HG02610 (cell line): ENCODE data around the gene TRIM14.

Experiments used
- ATAC-seq: cut with Tn5 transposase; IDR thresholded peaks from one replicate; pipeline ENCODE4 v1.9.1; 2021; ENCODE audit warnings: mild to moderate bottlenecking, moderate library complexity; ENCODE audit not compliant: unreplicated experiment

The TRIM14 gene

GRCh38 chr9:98056269-98057137 lies 62.5 kb downstream of the TRIM14 start, which contains the start of gene NANS:
Gene NANS, plus strand, starts transcription at chr9:98056732. Its CDS starts 77 bp downstream, at chr9:98056809.
- peak; percentile 96 for ATAC-seq

DNA sequence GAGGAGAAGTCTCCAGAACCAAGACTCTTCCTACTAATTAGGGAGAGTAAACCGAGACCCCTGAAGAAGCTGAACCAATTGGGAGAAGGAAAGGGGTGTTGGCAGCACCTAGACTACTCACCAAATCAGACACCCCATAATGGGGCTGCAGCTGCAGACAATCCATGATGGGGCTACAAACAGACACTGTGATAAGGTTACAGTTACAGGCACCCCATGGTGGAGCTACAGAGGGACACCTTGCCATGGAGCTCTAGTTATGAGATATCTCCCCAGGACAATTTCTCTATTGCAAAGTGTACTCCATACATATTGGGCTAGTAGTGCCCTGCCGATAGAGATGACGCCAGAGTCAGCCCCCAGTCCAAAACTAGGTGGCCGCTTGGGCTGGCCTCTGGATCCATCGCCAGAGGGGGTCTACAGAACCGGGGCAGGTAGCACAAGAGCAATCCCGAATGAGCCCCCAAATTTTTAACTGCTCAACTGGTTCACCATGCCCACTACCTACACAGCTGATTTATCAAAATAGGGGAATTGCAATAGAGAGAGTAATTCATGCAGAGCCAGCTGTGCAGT lies 64.6 kb downstream of the TRIM14 start:
- ATAC-seq, result no peak

DNA sequence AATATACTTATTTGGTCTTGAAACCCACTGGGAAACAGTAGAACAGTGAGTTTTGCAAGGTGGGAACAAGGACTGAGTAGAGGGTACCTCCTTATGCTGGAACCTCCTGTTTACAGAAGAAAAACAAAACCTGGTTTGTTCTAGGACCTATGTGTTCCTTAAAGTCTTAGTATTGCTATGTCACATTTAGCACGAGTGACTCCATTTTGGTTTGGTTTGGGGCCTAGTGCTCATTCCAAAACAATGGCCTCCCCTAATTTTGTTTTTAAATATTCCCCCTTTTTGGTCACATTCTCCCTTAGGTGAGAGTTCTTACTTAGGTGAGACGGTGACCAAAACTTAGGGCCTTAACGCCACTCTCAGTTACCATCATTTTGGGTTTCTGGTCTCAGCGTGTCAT lies 68.7 kb downstream of the TRIM14 start:
- ATAC-seq, result no peak

DNA sequence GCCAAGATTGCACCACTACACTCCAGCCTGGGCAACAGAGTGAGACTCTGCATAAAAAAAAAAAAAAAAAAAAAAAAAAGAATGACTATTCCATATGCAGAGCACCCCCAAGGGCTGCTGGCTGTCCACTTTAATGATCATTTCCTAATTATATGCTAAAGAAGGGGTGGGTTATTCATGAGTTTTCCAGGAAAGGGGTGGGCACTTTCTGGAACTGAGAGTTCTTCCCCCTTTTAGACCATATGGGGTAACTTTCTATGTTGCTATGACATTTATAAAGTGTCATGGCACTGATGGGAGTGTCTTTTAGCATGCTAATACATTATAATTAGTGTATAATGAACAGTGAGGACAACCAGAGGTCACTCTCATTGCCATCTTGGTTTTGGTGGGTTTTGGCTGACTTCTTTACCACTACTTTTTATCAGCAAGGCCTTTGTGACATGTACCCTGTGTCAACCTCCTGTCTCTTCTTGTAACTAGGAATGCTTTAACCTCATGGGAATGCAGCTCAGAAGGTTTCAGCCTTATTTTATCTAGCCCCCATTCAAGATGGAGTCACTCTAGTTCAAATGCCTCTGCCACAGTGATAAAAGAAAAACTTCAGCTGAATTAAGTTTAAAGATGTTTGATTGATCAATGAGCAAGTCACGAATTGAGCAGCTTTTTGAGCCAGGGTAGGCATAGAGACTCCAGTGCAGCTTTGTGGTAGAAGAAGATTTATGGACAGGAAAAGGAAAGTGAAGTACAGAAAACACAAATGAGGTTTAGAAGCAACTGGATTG lies 69.5 kb downstream of the TRIM14 start:
- ATAC-seq, result no peak

GRCh38 chr9:98047002-98047401 lies 72.0 kb downstream of the TRIM14 start:
- no peak for ATAC-seq

DNA sequence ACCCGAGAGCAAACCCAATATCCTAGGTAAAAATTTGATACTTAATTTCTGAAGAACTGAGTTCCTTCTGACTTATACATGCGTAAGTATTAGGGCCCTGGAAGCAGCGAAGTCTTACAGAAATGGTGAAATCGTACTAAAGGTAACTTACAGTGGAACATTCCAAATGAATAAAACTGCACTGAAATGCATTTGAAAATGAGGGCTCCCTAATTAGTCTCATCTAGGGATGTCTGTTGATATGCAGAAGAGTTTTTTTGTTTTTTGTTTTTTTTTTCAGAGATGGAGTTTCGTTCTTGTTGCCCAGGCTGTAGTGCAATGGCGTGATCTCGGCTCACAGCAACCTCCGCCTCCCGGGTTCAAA lies 72.9 kb downstream of the TRIM14 start:
- no peak for ATAC-seq

DNA sequence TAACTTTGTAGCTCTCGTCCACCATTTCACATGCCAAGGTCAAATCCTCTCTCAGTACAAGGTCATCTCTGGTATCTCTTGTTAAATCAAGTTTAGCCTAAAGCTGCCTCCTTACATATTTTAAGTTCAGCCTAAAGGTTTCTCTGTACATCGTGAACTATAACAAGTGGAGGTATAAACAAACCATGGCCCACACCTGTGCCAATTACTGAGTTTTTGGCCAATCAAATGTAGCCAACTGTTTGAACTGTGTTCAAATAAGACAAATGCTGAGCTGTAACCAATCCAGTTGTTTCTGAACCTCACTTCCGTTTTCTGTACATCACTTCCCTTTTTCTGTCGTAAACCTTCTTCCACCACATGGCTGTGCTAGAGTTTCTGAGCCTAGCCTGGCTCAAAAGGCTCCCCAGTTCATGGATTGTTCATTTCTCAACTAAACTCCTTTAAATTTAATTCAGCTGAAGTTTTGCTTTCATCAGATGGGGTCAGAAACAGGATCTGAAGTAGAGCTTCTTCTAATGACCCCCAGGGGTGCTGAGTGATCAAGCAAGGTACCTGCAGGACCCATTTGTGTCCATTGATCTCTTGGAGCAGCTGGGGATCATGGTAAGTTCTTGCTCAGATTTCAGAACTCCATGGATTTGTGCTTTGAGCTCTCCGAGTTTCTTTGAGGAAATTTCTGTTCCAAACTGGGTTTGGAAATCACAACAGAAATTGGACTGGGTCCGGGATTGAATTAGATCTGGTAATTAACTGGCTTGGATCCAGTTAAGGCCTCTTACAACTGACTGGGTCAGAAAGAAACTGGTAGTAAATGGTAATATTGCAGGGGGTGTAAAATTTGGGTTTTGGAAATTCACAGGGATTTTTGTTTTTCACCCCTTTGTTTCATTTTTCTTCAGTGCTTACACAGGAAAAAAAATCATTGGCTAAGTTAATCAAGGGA lies 73.5 kb downstream of the TRIM14 start:
- peak; percentile 90 for ATAC-seq

- no peak for ATAC-seq
Measured at GRCh38 chr9:98043915-98044314, 75.1 kb downstream of the TRIM14 start.

DNA sequence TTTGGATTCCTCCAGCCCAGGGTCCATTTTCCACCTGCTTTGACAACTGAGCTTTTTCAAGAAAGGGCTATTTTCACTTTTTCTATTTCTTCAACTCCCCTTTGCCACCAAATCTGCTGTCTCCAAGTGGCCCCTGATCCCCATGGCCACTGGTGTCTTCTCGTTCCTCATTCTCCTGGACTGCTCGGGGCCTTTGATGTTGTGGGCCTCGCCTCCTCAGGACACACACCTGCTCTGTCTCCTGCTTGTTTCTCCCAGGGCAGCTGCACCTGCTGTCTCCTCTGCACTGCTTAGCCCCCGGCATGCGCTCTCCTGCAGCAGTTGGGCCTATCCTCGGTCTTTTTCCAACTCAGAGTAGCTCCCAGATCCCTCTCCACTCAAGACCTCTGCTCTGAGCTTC lies 78.8 kb downstream of the TRIM14 start:
- no peak for ATAC-seq

- no peak for ATAC-seq
Measured at GRCh38 chr9:98039607-98040017, 79.4 kb downstream of the TRIM14 start.

DNA sequence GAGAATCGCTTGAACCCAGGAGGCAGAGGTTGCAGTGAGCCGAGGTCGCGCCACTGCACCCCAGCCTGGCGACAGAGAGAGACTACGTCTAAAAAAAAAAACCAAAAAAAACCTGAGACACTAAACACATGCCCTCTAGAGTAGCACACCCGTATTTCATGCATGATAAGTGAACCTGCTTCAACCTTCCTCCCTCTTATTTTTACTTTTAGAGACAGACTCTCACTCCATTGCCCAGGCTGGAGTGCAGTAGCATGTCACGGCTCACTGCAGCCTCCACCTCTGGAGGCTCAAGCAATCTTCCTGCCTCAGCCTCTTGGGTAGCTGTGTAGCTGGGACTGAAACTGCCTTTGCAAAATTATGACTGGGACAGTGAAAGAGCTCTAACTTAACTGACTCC lies 80.1 kb downstream of the TRIM14 start:
- no peak for ATAC-seq

GRCh38 chr9:98037357-98037756 lies 81.7 kb downstream of the TRIM14 start:
- no peak for ATAC-seq

DNA sequence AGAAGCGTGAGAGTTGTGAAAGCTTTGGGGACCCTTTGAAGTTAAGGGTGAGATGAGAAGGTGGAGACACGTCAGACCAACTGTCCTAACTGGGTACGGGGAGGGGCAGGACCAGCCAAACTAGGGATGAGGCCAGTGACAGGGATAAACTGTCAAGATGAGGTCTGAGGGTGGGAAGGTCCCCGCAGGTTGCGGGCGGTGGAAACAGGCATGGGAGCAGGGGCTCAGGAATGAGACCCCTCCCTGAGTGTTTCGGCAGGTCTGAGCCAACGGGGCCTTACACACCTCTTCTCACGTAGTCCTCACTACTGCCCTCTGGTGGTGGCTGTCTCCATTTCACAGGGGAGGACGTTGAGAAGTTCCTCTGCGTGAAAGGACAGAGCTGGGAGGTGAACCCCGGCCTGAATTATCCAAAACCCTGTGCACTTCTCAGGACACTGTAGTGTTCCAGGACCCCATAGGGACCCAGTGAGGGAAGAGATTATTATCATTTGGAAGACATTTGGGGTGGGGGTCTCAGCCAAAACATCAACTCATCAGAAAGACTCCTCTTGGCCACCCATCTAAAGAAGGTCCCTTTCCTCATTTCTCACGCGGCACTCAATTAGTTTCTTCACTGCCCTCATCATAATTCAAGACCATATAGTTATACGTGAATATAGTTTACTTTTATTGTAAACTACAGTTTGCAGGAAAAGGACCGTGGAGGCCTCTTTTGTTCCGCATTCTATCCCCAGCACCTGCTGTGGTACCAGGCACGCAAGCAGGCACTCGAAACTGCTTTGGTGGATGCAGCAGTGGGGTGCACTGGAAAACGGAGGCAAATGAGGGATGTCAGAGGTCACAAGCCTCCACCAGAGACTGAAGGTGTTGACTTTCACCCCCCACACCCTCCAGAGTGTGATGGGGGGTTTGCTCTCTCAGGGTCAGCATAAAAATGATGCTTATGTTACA lies 84.2 kb downstream of the TRIM14 start:
- ATAC-seq, result no peak

DNA sequence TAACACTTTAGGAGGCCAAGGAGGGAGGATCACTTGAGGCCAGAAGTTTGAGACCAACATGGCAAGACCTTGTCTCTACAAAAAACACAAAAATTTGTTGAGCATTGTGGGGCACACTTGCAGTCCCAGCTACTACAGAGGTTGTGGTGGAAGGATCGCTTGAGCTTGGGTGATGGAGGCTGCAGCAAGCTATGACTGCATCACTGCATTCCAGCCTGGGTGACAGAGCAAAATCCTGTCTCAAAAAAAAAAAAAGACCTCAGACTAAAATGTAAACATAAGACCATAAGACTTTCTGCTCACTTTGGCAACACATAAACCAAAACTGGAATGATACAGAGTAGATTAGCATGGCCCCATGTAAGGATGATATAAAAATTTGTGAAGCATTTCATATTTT lies 87.1 kb downstream of the TRIM14 start:
- ATAC-seq, result no peak

DNA sequence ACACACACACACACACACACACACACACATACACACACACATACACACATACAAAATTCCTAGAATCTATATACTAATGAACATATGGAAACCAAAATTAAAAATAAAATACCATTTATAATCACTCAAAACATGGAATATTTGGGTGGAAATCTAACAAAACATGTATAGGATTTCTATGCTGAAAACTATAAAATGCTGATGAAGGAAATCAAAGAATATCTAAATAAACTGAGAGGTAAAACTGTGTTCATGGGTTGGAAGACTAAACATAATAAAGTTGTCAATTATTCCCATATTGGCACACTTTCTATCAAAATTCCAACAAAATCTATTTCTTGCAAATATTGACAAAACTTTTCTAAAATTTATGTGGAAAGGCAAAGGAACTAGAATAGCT lies 87.9 kb downstream of the TRIM14 start:
- ATAC-seq, result no peak

- no peak for ATAC-seq
Measured at GRCh38 chr9:98024702-98025101, 94.3 kb downstream of the TRIM14 start.

DNA sequence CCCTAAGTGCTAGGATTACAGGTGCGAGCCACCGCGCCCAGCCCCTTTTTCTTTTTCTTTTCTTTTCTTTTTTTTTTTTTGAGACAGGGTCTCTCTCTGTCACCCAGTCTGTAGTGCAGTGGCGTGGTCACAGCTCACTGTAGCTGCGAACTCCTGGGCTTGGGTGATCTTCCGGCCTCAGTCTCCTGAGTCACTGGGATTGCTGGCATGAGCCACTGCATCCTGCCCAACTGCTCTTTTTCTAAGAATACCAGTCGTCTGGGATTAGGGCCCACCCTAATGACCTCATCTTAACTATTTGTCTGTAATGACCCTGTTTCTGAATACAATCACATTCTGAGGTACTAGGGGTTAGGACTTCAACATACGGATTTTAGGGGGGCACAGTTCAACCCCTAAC lies 96.6 kb downstream of the TRIM14 start:
- no peak for ATAC-seq

DNA sequence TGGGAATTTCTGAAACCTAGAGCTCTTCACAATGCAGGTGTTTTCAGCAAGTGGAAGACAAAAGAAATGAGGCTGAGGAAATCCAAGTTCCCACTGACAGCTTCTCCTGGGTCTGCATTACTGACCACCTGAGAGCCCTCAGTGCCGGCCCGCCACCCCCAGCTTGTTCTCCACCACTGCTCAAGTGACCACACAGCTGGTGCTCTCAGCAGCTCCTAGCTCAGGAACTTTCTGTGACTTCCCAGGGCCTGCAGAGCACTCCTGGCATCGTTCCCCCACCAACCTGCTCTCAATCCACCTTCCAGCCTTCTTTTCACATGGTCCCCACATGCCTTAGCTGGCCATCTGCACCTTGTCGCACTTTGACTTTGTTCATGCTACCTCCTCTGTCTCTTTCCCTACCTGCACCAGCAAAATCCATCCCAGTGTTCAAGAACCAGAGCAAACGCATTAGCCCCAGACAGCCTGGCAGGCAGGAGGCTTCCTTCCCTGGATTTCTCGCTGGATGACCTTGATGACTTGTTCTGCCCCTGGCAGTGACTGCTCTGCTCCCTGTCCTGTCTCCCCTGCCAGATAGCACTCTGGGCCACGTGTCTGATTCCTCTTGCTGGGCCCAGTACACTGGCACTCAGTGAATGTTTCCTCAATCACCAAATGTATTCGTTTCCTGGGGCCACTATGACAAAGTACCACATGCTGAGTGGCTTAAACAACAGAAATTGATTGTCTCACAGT lies 97.5 kb downstream of the TRIM14 start:
- ATAC-seq, result no peak
